KOPT-K1 (cell line): ENCODE measurements around the gene LHX4.

Experiments used
- H3K27ac ChIP-seq: fragments of 200-600 bp; sonication (generic); 2 replicates; pipeline ENCODE4 v1.5.1; 2016; ENCODE audit warnings: antibody characterized with exemption, mild to moderate bottlenecking, low read depth, low read length; ENCODE audit not compliant: poor library complexity, severe bottlenecking
- H3K36me3 ChIP-seq: fragments of 200-600 bp; sonication (generic); 2 replicates; pipeline ENCODE4 v1.5.1; 2017; ENCODE audit warnings: antibody characterized with exemption, mild to moderate bottlenecking, low read length, moderate library complexity; ENCODE audit not compliant: insufficient read depth
- H3K9me3 ChIP-seq: fragments of 200-600 bp; sonication (generic); 2 replicates; pipeline ENCODE4 v1.5.1; 2017; ENCODE audit warnings: antibody characterized with exemption, low read length, mild to moderate bottlenecking; ENCODE audit not compliant: insufficient read depth, poor library complexity, severe bottlenecking

LHX4 gene

DNA sequence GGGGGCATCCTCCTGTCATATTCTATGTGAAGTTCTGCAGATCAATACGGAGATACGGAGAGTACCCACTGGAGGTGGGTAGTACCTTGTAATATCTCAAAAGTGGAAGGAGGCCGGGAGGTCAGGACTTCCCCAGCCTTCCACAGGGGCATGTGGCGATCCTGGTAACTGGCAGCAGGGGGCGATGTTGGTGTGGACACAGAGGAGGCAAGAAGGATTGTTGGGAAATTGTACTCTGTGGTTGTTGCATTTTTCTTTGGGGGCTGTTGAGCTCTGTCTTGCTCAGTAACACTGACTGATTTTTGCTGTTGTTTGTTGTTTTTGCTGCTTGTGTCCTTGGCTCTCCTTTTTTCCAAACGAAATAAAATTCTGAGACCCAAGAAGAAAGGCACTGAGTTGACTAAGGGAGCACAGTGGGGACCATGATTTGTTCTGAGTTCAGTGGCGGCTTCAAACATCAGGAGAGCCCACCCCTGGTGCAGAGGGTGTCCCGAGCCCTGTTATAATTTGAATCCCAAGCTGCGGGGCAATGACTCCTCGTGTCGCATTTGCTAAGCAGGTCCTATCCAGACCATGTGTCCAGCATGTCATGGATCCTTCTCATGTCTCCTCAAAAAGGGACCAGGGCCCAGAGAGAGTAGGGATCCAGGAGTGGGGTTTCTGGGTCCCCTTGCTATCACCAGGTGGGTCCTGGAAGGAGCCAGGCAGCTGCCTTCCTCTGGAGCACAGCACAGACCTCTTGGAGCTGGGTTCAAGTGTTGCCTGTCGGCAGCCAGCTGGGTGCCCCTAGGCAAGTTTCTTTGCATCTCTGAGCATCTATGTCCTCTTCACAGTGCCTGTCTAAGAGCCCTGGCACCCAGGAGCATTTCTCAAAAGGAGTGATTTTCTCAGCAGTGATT, 22.8 kb downstream of the LHX4 start:
- Histone ChIP-seq H3K27ac (no peak overlapping the region), H3K9me3 (no peaks in the 10 kb centered on the region), H3K36me3 (no peaks in the 10 kb centered on the region)

DNA sequence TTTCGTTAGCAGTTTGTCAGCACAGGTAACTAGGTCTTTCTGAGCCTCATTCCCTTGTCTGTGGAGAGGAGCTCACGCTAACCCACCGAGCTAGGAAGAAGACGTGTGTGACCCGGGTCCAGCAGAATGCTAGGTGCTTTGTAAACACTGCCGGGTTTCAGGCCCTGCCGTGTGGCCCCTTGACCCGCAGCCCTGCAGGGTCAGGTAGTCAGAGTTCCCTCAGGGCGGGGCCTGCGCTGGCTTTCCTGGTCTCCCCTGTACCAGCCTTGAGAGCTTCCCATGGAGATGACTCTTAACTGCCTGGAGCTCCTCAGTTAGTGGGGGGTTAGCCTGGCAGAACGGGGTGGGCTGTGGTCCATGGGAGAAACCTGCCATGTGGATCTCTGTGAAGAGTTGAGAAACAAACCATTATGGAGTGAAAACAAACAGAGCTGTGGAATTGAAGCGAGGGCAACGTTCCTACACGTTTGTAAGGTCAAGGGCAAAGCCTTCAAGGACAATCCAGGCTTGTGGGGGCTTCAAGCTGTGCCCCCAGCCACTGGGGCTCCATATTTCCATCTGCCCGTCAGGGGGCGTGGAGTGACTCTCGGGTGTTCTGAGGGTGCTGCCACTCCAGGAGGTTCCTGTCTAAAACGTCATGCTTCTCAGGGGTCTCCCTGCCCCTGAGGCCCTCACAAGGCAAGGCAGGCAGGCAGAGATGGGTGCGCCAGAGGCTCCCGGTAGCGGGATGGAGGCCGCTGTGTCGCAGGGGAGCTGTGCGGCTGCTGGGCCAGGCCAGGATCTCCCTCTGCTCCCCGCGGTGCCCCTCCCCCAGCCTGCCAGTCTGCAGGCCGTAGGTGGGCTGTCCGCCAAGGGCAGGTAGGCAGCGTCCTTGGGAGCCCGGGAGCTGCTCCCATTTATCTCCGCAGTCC, 23.8 kb downstream of the LHX4 start:
- H3K9me3 ChIP-seq, result no peaks in the 10 kb centered on the region
- no peaks in the 10 kb centered on the region for H3K36me3 ChIP-seq
- no peak overlapping the region for H3K27ac ChIP-seq

DNA sequence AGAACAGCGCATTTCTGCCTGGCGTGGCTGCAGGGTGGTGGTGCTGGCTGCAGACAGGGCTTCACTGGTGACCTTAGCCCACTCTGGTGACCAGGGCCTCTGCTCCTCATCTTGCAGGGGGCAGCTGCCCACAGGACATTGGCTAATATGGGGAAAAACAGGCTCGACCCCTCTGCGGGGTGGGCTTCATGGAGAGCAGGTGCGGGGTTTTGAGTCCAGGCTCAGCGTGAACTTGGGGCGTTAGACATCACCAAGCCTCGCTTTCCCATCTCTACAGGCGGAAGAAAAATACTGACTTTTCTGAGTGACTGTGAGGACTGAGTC, 24.4 kb downstream of the LHX4 start:
- no peaks in the 10 kb centered on the region for H3K36me3 ChIP-seq
- no peaks in the 10 kb centered on the region for H3K9me3 ChIP-seq
- H3K27ac ChIP-seq, result no peak overlapping the region

DNA sequence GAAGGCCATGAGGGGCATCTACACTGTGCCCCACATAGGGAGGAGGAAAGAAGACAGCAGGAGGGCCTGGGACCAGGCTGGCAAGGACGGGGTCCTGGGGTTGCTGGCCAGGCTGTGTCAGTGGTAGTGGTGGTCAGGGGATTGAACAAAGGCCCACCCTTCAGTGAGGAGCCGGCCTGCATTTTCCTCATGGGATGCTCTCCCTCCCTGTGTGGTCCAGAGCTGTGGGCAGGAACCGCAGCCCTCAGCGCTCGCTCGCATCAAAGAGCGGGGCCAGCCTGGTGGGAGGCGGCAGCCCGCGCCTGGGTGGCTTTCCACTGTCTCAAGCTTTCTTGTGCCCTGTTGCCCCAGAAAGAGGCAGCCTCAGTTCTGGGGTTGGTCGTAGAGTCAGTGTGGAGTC, 24.8 kb downstream of the LHX4 start:
- Histone ChIP-seq H3K27ac (no peak overlapping the region), H3K36me3 (no peaks in the 10 kb centered on the region), H3K9me3 (no peaks in the 10 kb centered on the region)

DNA sequence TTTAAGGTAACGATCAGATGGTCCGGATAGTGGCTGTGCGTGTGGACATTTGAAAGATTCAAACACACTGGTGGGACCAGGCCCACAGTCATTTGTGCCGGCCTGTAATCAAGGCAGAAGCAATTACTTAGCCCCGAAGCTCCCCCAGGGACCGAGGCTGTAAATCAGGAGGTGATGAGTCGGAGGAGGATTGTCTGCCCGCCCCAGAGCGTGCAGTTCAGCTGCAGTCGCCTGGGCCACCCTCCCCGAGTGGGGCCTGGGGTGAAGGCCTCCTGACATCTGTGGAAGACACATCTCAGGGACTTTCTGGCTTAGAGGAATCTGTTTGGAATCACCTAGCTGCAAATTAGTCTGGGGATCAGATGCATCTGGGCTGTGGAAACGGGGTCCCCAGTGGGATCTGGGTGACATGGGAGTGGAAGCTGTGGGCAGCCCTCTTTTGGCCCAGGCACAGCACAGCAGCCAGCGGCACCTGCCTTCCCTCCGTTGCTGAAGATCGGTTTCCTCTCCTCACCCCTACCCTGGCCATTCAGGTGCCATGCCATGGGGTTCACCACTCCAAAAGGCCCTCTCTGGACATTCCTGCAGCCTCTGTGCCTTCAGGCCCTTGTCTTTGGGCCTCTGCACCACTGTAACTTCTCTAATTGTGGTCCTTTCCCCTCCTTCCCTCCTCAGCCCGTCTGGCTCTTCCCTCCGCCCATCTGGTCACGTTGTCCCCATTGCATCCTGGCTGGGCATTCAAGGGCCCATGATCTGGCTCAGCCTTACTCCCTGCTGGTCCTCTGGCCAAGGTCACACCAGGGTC, 25.7 kb downstream of the LHX4 start:
- Histone ChIP-seq H3K27ac (no peak overlapping the region), H3K36me3 (no peaks in the 10 kb centered on the region), H3K9me3 (no peaks in the 10 kb centered on the region)

DNA sequence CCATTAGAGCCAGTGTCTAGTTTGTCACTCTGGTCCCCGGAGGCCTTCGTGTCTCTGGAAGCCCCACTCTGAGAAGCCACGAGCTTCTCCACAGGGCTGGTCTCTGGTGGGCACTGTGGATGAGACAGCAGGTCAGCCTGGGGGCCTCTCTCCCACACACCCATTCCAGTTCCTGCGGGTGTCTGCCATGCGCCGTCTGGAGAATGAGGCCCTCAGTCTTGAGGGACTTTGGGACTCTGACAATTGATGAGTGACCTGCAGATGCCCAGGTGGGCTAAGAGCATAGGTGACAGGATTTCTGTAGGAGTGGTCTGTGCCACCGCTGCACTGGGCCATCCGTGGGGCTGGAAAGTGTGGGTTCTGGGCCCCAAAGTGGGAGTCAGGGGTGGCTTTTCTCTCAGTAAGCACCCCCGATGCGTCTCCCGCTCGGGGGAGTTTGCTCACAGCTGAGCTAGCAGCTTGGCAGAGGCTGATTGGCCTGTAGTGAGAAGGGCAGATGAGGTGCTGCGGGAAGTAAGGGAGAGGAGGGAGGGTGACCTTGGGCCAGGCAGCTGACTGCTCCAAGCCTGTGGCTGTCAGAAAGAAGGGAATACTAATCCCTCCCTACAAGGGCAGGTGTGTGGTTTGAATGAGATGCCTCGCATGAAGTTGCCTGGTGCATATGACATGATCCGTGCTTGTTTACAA, 26.4 kb downstream of the LHX4 start:
- Histone ChIP-seq H3K27ac (no peak overlapping the region), H3K36me3 (no peaks in the 10 kb centered on the region), H3K9me3 (no peaks in the 10 kb centered on the region)

DNA sequence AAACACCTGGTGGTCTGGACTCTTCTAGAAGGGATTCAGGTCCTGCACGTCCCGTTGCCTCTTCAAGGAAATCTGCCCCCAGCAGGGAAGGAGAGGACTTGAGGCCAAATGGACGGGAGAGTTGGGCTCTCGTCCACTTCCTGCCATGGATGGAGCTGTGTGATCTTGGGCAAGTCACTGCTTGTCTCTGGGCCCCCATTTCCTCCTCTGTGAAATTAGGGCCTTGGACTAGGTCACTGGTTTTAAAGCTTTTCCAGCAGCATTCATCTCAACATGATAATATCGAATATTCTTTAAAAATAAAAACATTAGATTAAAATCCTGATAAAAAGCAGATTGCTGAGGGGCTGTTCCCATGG, 26.9 kb downstream of the LHX4 start:
- Histone ChIP-seq H3K36me3 (no peaks in the 10 kb centered on the region), H3K9me3 (no peaks in the 10 kb centered on the region), H3K27ac (no peak overlapping the region)

DNA sequence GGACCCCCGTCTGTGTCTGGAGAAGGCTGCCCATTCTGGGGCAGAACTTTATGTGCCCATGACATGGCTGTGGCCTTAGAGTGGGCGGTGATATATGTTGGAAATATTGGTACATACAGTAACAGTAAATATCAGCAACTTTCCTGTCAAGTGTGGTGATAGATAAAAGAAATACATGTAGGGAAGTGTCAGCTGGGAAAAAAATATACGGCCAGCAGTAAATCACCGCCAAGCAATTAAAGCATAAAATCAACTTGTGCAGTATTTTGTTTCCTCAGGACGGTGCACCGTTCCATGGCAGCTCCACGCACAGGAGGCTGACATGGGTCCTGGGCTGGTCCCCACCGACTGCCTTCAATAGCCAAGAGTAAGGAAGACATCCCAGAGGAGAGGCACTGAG, 27.4 kb downstream of the LHX4 start:
- Histone ChIP-seq H3K9me3 (no peaks in the 10 kb centered on the region), H3K36me3 (no peaks in the 10 kb centered on the region), H3K27ac (no peak overlapping the region)

DNA sequence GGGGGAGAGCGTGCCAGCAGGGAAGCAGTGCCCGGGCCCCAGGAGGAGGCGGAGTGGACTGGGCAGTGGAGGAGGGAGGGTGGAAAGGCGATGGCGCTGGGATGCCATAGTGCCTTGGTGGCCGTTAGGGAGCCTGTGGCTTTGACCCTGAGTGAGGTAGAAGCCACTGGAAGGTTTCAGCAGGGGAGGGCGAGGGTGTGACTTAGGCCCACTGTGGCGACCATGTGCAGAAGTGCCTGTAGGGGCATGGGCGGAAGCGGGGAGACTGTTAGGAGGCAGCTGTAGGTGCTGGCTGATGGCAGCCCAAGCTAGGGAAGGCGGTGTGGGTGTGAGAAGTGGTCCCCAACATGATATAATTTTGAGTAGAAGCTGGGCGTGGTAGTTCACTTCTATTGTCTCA, 28.2 kb downstream of the LHX4 start:
- no peak overlapping the region for H3K27ac ChIP-seq
- no peaks in the 10 kb centered on the region for H3K36me3 ChIP-seq
- no peaks in the 10 kb centered on the region for H3K9me3 ChIP-seq

DNA sequence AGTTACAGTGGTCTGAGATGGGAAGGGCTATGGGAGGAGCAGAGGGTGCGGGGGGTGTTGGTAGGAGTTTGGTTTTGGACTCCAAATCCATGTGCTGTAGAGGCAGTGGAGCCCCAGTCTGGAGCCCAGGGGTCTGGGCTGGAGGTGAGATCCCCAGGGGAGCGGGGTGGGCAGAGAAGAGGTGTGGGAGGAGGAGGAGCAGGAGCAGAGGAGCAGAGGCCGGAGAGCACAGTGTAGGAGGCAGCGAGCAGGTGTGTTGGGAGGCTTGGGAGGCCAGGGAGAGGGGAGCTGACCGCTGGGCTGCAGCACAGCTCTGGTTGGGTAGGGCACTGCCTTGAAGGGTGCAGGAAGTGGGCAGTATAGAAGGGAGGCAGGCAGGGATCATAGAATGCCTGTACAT, 28.9 kb downstream of the LHX4 start:
- Histone ChIP-seq H3K27ac (no peak overlapping the region), H3K36me3 (no peaks in the 10 kb centered on the region), H3K9me3 (no peaks in the 10 kb centered on the region)

DNA sequence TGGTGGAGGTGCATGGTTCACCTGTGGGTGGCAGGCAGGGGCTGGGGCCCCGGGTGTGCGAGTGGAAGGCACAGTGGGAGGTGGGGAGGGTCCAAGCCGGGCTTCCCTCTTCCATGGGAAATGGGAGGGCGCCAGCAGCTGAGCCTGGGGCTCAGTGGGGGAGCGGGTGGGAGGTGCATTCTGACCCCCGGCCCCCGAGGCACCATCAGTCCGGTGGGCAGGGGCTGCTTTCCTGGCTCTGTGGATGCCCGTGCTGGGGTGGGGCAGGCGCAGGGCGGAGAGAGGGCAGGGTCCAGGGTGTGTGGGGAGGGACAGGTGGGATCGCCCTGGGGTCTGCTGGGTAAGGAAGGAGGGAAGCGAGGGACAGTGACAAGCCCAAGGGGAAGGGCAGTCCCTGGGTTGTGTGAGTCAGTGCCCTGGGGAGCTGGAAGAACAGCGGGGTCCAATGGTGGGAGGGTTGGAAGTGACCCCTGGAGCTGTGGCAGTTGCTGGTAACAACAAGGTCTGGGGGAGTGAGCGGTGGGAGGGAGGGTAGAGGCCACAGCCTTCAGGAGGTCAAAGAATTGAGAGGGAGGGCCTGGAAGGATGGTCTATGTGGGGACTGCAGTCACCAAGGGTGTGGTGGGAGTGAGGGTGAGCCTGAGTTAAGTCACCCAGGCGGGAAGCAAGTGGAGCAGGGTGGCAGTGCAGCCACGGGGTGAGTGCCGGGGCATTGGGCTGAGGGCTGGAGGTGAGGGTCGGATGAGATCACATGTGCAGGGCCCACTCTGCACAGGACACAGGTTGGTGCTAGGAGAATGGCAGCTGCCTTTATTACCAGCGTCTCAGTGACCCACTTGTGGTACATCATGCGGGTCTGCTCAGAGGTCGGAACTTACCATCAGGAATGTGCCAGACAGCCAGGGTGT, 29.6 kb downstream of the LHX4 start:
- Histone ChIP-seq H3K9me3 (no peaks in the 10 kb centered on the region), H3K36me3 (no peaks in the 10 kb centered on the region), H3K27ac (no peak overlapping the region)

DNA sequence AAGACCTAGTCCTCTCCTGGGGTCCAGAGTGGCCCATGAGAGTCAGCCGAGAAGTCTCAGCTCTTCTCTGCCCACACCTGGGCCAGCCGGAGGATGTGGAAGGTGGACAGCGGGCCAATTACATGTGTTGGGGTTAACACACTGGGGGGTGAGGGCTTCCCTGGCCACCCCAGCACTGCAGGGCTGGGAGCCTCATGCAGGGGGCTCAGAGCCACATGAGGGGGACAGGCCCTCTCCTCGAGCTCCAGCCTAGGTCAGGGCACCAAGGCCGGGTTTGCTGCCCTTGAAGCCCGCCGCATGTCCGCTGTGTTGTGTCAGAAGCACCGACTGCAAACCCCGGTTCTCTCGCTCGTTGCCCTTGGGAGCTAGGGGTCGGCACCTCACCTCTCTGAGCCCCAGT, 30.5 kb downstream of the LHX4 start:
- no peaks in the 10 kb centered on the region for H3K36me3 ChIP-seq
- no peak overlapping the region for H3K27ac ChIP-seq
- H3K9me3 ChIP-seq, result no peaks in the 10 kb centered on the region

DNA sequence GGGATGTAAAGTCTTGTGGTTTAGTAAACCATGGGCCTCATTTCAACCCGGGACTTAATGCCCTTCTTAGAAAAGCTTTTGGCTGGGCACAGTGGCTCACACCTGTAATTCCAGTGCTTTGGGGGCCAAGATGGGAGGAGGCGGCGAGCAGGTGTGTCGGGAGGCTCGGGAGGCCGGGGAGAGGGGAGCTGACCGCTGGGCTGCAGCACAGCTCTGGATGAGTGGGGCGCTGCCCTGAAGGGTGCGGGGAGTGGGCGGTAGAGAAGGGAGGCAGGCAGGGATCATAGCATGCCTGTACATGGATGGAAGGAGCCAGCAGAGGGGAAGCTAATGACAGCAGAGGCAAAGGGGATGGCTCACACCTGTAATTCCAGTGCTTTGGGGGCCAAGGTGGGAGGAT, 31.0 kb downstream of the LHX4 start:
- Histone ChIP-seq H3K36me3 (no peaks in the 10 kb centered on the region), H3K9me3 (no peaks in the 10 kb centered on the region), H3K27ac (no peak overlapping the region)
